HG03064 (cell line): ENCODE measurements around the gene BCL2L13.
"Not testable (repeated sequence)": the region's sequence is repeated elsewhere in the genome, so short reads cannot be mapped to it uniquely, and the experiment has no call there.

Source experiments
- ATAC-seq: cut with Tn5 transposase; IDR thresholded peaks from one replicate; pipeline ENCODE4 v1.9.1; 2021; ENCODE audit warnings: low read depth; ENCODE audit not compliant: unreplicated experiment

BCL2L13 gene

DNA sequence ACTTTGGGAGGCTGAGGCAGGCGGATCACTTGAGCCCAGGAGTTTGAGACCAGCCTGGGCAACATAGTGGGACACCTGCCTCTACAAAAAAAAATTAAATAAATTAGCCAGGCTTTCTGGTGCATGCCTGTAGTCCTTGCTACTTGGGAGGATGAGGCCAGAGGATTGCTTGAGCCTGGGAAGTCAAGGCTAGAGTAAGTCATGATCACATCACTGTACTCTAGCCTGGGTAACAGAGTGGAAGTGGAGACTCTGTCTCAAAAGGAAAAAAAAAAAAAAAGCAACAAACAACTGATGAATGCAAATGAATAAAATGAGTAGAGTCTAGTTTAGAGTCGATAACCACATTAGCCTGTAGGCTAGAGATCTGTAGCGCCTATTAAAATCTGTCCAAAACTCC, 3.9 kb upstream of the BCL2L13 start:
- ATAC-seq: no peak

DNA sequence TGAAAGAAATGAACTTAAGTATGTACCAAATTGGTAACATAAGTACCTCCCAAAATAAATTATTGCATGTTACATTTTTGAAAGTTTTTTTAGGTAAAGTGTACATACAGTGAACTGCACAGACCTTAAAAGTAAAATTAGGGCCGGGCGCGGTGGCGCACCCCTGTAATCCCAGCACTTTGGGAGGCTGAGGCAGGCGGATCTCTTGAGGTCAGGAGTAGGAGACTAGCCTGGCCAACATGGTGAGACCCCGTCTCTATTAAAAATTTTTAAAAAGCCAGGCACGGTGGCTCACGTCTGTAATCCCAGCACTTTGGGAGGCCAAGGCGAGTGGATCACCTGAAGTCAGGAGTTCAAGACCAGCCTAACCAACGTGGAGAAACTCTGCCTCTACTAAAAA, 1.7 kb upstream of the BCL2L13 start:
- not testable (repeated sequence) for ATAC-seq

DNA sequence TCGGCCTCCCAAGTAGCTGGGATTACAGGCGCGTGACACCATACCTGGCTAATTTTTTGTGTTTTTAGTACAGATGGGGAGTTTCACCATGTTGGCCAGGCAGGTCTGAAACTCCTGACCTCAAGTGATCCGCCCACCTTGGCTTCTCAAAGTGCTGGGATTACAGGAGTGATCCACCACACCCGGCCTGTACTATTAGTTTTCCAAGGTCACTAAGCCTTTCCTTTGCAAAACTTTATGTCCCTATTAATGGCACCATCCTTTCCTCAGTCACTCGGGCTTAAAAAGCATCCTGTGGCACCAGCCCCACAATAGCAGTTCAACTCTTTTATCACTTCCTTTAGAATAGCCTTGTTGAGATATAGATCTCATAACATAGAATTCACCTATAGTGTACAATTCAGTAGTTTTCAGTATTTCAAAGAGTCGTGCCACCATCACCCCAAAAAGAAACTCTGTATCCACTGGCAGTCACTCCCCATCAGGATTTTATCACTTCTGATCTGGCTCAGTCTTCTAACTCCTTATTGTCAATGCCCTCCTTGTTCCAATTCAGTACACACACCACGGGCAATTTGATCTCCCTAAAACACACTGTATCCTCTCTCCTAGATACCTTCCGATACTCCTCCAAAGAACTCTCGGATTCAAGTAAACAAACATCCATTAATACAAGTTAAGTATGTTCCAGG, 921 bp upstream of the BCL2L13 start:
- no peak for ATAC-seq

DNA sequence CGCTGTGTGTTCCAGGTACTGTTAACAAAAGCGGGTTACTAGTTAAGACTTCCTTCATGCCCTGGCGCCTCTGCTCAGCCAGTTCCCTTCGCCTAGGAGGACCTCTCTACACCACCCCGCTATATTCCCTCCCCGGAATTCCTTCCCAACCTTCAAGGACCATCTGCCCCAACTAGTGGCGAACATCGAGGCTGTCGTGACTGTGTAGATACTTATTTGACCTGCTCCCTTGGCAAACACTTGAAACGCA, 450 bp upstream of the BCL2L13 start:
- ATAC-seq: no peak

DNA sequence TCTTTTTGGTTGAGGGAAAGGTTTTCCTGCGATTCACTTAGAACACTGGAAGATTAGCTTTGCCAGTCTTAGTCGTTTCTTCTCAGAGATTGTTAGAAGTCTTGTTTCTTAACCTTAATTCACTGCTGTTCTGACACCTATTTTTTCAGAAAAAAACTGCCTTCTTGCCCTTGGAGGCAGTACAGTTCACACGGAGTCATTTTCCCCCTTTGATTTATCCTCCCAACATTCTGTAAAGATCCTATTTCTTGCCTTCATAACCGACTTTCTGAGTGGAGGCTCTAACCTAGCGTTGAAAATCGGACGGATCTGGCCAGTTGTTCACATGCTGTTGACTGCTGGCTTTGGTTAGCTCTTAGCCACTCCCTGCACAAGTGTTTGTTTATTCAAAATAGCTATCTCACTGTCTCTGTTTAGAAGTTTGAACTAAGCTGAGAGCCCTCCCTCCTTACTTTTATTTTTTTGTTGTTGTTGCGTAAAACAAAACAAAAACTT, 737 bp downstream of the BCL2L13 start:
- no peak for ATAC-seq

DNA sequence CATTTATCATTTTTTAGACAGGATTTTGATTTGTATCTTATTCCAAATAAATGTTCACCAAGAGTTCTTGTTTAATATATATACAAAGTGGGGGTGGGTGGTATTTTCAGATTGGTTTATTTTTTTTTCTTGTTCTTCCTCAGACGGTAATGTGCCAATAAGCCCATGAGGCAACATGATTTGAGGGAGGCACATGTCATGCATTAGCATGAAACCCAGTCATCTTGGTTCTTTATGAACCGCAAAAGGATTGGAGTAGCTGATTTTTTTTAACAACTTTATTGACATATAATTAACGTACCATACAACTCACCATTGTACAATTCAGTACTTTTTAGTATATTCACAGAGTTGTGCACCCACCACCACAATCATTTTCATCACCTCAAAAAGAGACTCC, 2.7 kb downstream of the BCL2L13 start:
- no peak for ATAC-seq

DNA sequence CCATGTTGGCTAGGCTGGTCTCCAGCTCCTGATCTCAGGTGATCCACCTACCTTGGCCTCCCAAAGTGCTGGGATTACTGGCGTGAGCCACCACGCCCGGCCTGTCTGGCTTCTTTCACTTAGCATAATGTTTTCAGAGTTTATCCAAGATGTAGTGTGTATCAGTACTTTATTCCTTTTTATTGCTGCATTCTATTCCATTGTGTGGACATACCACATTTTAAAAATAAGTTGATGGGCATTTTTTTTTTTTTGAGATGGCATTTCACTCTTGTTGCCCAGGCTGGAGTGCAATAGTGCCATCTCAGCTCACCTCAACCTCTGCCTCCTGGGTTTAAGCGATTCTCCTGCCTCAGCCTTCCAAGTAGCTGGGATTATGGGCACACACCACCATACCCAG, 3.8 kb downstream of the BCL2L13 start:
- not testable (repeated sequence) for ATAC-seq

DNA sequence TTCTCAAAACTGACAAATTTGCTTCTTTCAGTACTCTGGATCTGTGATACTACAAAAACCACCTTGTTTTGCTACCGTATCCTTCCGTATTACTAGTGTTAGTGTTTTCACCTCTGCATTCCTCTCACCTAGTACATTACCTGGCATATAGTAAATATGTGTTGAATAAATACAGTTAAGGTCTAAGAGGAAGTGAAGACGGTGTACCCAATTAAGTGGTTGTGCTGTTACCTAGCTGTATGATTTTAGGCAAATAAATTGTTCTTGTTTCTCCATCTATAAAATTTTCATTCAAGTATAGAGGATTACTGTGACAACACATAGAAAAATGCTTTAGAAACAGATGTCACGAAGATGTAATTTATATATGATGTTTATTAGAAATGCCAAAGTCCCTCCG, 8.9 kb downstream of the BCL2L13 start:
- no peak for ATAC-seq

DNA sequence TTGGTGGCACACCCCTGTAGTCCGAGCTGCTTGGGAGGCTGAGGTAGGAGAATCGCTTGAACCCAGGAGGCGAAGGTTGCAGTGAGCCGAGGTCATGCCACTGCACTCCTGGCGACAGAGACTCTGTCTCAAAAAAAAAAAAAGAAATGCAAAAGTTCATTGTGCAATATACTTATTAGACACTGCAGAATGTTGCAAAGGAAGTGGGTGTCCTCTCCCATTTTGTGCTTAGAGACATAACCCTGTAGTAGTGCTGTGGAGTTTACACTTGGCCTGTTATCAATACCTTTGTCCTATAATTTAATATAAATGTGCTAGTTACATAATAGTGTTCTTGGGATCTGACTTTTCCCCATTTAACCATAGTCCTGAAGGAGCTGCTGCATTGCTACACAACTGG, 9.4 kb downstream of the BCL2L13 start:
- ATAC-seq: no peak

DNA sequence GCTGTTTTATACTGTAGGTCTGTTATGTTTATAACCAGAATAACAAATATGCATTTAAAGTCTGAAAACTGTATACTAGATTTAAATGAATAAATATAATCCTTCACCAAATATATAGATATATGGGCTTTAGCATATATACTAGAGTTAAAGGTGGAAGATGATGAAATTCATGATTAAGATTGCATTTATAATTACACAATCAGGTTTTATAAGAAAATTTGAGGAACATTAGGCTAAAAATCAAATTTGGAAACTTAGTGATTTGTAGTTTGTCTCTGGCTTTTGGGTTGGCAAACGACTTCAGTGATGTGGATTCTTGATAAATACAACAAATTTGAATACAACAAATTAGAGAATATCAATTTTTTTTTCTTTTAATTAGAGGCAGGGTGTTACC, 10.0 kb downstream of the BCL2L13 start:
- no peak for ATAC-seq

DNA sequence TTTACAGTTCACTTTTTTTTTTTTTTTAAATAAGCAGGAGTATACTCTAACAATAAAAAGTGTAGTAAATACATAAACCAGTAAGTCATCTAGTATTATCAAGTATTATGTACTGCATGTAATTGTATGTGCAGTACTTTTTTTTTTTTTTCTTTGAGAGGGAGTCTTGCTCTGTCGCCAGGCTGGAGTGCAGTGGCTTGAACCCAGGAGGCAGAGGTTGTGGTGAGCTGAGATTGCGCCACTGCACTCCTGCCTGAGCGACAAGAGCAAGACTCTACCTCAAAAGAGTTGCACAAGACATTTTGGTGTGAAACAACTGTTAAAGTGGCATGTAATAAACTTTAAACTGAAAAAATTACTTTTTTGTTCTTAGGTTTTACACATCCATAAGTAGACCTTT, 16.7 kb downstream of the BCL2L13 start:
- no peak for ATAC-seq

DNA sequence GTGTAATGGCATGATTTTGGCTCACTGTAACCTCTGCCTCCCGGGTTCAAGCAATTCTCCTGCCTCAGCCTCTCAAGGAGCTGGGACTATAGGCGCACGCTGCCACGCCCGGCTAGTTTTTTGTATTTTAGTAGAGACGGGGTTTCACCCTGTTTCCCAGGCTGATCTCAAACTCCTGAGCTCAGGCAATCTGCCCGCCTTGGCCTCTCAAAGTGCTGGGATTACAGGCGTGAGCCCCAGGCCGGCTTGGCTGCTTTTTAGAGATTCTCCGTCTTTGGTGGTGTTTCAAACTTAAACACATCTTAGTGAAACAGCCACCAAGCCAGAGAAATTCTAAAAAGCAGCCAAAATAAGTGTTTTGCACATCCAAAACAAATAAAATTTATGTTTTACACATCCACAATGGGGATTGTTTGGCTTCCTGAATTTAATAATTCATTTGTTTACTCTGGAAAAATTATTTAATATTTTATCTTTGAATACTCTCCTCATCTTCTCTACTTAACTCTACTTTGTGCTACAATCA, 18.4 kb downstream of the BCL2L13 start:
- ATAC-seq: no peak

DNA sequence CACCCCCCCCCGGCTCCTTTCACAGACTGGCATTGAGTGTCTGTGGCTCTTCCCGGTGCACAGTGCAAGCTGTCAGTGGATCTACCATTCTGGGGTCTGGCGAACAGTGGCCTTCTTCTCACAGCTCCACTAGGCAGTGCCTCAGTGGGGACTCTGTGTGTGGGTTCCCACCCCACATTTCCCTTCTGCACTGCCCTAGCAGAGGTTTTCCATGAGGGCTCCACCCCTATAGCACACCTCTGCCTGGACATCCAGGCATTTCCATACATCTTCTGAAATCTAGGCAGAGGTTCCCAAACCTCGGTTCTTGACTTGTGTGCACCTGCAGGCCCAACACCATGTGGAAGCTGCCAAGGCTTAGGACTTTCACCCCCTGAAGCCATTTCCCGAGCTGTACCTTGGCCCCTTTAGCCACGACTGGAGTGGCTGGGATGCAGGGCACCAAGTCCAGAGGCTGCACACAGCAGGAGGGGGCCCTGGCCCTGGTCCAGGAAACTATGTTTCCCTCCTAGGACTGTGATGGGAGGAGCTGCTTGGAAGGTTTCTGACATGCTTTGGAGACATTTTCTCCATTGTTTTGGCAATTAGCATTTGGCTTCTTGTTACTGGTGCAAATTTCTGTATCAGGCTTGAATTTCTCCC, 26.0 kb downstream of the BCL2L13 start:
- ATAC-seq: no peak

DNA sequence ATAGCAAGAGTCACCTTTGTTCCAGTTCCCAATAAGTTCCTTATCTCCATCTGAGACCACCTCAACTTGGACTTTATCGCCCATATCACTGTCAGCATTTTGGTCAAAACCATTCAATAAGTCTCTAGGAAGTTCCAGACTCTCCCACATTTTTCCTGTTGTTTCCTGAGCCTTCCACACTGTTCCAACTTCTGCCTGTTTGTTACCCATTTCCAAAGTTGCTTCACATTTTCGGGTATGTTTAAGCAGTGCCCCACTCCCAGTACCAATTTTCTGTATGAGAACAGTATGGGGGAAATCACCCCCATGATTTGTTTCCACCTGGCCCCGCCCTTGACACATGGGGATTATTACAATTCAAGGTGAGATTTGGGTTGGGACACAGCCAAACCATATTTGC, 26.7 kb downstream of the BCL2L13 start:
- ATAC-seq: no peak

DNA sequence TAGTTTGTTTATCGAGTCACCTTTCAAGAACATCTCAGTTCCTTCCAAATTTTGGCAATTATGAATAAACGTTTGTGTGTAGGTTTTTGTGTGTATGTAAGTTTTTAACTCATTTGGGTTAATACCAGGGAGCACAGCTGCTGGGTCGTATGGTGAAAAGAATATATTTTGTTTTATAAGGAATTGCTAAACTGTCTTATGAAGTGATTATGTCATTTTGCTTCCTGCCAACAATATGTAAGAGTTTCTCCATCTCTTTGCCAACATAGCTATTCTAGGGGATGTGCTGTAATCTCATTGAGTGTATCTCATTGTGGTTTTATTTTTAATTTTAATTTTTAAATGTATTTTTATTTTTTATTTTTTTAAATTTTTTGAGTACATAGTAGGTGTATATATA, 27.3 kb downstream of the BCL2L13 start:
- ATAC-seq: no peak

DNA sequence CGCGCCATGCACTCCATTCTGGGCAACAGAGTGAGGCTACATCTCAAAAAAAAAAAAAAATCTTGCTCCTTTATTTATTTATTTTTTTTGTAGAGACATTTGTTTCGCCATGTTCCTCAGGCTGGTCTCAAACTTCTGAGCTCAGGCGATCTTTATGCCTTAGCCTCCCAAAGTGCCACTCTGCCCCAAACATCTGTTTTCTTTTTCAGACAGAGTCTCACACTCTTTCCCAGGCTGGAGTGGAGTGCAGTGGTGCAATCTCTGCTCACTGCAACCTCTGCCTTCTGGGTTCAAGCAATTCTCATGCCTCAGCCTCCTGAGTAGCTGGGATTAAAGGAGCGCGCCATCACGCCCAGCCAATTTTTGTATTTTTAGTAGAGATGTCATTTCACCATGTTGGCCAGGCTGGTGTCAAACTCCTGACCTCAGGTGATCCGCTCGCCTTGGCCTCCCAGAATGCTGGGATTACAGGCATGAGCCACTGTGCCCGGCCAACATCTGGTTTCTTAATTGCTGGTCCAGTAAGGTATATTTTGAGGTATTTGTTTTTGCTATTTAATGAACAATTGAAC, 33.0 kb downstream of the BCL2L13 start:
- not testable (repeated sequence) for ATAC-seq

DNA sequence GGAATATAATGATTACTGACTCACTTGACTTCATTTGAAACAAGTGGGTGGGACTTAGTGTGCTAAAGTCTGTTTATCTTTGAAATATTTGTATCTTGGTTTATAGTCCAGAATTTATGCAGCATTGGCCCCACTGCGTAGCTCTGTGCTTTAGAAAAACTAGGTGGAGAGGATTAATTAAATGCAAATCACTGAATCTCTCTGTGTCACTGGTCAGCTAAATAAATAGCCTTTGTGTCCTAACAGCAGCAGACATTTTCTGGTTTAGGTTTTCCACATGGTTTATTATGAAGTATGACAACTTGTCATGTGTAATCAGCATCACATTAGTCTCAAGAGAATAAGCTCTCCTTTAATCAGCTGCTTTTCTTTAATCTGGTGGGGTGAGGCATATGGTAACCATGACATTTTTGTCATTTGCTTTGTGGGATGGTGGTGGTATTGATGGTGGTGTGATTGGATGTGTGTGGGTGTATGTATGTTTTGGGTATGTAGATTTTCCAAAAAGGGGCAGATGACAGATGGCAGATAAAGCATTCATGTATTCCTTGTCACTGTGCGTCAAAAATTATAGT, 33.9 kb downstream of the BCL2L13 start:
- ATAC-seq: no peak

DNA sequence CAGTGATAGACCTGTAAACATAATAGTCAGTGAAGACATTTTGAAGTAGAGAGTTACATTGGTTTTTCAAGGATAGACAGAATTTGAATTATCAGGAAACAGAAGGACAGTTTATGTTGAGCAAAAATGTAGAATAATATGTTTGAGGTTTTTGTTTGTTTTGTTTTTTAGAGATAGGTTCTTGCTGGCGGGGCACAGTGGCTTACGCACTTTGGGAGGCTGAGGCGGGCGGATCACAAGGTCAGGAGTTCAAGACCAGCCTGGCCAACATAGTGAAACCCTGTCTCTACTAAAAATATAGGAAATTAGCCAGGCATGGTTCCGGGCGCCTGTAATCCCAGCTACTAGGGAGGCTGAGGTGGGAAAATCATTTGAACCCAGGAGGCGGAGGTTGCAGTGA, 35.6 kb downstream of the BCL2L13 start:
- no peak for ATAC-seq

DNA sequence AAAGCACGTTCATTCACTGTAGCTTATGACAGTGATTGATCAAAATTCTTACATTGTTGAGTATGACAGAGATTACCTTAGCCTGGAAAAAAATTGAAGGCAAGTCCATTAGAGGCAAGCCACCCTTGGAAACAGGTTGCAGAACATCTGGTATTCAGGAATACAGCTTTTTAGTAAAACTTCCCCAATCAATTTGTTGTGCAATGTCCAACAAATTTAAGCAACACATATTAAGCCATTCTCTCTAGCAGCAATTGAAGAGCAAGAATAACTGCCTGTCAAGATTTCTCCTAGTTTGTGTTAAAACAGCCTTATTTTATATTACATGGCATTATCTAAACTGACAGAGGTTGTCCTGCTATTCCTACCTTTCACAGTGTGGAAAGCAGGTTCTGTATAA, 37.0 kb downstream of the BCL2L13 start:
- ATAC-seq: no peak

DNA sequence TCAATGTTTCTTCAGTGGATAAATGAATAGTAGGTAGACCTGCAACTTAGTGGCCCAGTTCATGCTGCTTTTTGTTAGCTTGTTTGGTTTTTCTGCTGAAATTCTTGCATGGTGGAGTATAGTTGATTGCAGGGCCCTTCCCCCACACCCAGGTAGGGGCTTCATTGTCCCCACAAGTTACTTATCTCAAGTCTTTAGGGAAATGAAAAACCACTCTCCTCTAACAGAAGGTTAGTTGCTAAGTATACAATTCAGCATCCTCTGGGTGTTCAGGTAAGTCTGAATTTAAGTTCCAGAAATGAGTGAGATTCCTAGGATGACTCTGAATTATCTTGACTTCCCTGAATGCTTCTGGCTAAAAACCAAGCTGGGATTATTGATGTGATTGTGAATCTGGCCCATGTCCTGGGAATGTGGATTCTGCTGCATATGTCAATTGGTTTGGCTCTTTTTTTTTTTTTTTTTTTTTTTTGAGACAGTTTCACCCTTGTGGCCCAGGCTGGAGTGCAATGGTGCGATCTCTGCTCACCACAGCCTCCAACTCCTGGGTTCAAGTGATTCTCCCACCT, 40.3 kb downstream of the BCL2L13 start:
- ATAC-seq: no peak

DNA sequence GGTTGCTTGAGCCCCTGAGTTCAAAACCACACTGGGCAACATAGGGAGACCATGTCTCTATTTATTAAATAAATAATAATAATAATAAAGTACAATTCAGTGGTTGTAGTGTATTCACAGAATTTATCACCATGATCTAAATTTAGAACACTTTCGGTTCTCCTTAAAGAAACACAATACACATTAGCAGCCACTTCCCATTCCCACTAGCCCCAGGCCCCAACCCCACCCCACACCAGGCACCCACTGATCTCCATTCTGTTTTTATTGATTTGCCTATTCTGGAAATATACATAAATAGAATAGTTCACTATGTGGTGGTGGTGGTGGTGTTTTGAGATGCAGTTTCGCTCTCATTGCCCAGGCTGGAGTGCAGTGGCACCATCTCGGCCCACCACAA, 45.7 kb downstream of the BCL2L13 start:
- no peak for ATAC-seq
